Naive thymus-derived CD4-positive, alpha-beta T cell (primary cell): Measurements from ENCODE around the gene BHMT2. TPM values are rescaled to one million over a fixed set of nuclear protein-coding genes. Genes with fewer than 3 reads are reported as not detected.

Experiments used
- polyA plus RNA-seq, 2 donors: library from polyadenylated mRNA; unstranded; fragments of 300-500 nt; fragmentation: Illumina TruSeq; gene quantifications; one replicate each; pipeline ENCODE4 v1.2.3, GENCODE V29; 2021
- total RNA-seq, 6 experiments: library from RNA in 5 of 6; stranded (reverse) in 5 of 6; gene quantifications; 1 replicate in 5 of 6; 2 replicates in 1 of 6; pipeline ENCODE4 v1.2.3 and lab custom pipeline; 2021 to 2026

Gene BHMT2
- total and polyA plus RNA-seq, 7 experiments from 2014 or later = not detected

Other genes starting within 250 kb of the BHMT2 start
- gene ARSB, start 84.5 kb upstream of the BHMT2 start, total RNA-seq = 10 to 100 TPM in 1 of 5 experiments, 1 to 10 TPM in 4; 4.6 to 10.8 (median 5.3) TPM
- 1 to 10 TPM; 3.3 to 4.5 TPM for gene ARSB, start 84.5 kb upstream of the BHMT2 start, polyA plus RNA-seq
- gene DMGDH, start 93 bp upstream of the BHMT2 start, total RNA-seq = 1 to 10 TPM in 1 of 5 experiments, under 1 TPM in 3, not detected in 1; 0.58 to 2.1 (median 0.73) TPM
- gene DMGDH, start 93 bp upstream of the BHMT2 start, polyA plus RNA-seq = under 1 TPM in 1 of 2 donors, not detected in 1; 0.35 TPM
- gene BHMT, start 42.0 kb downstream of the BHMT2 start, total RNA-seq = not detected
- gene BHMT, start 42.0 kb downstream of the BHMT2 start, polyA plus RNA-seq = not detected
- 10 to 100 TPM in 4 of 5 experiments, 1 to 10 TPM in 1; 6.5 to 47.0 (median 24.2) TPM for gene JMY, start 166.4 kb downstream of the BHMT2 start, total RNA-seq
- 1 to 10 TPM; 6.5 to 6.7 TPM for gene JMY, start 166.4 kb downstream of the BHMT2 start, polyA plus RNA-seq